Measurements from ENCODE around the gene POP5. TPM values are rescaled to one million over a fixed set of nuclear protein-coding genes. Genes with fewer than 3 reads are reported as not detected.

POP5 gene
- total and polyA plus RNA-seq, 2 of the 4 experiments (the other 2 are of a cell fraction) = 69.5 to 99.4 TPM

GRCh38 chr12:120581998-120582397 is 796 bp upstream of the POP5 start:
- in situ Hi-C loops (cut with MboI; ENCODE audit: low sequenced_read_pairs) = loop anchor here (5.0 kb wide), 2 partner anchors 130 to 390 kb away; partner anchors contain the start of gene UNC119B
- Histone ChIP-seq H3K27me3 (ENCODE audit: control insufficient read depth, insufficient read depth, low read length) (peaks cover 15% of the 10 kb centered on the region), H2BK5ac (ENCODE audit: low read depth, low read length, poor library complexity, severe bottlenecking) (no peak overlapping the region), H3K9ac (ENCODE audit: low read depth, low read length) (peak overlapping the region; percentile 84), H2BK20ac (ENCODE audit: low read depth, low read length) (no peak overlapping the region), H4K8ac (ENCODE audit: low read depth in 2 of 2, low read length in 2 of 2) (peak overlapping the region; percentile 81 to 97), H4K91ac (ENCODE audit: insufficient read depth, low read depth, low read length) (no peak overlapping the region), H3K23ac (ENCODE audit: low read depth, low read length) (peak overlapping the region; percentile 61; the same call in 1 of the 2 replicates), H3K56ac (ENCODE audit: extremely low read depth, insufficient read depth, low read length) (no peak overlapping the region), H2AFZ (replicated peaks; ENCODE audit: low read length, poor library complexity) (peak overlapping the region; percentile 100), H3K9me1 (ENCODE audit: insufficient read depth, low read length) (no peaks in the 10 kb centered on the region), H4K5ac (ENCODE audit: low read depth, low read length) (peak overlapping the region; percentile 88), H3K4me1 (ENCODE audit: control insufficient read depth, insufficient read depth, low read length) (no peaks in the 10 kb centered on the region), H4K20me1 (ENCODE audit: insufficient read depth, low read length) (peaks cover 8% of the 10 kb centered on the region; the same call in 1 of the 2 replicates), H3K27ac (ENCODE audit: insufficient read depth, low read length) (no peak overlapping the region), H3K4me3 (ENCODE audit: insufficient read depth, low read depth, low read length) (peak overlapping the region; percentile 67), H3K4ac (ENCODE audit: low read depth, low read length) (no peak overlapping the region), H3K36me3 (ENCODE audit: control insufficient read depth, insufficient read depth, low read length) (peaks cover 21% of the 10 kb centered on the region), H2BK120ac (ENCODE audit: low read depth, low read length) (no peak overlapping the region), H2AK9ac (replicated peaks; ENCODE audit: low read depth, low read length, poor library complexity) (no peak overlapping the region), H3K4me2 (ENCODE audit: low read depth, low read length) (peak overlapping the region; percentile 97), H3K9me3 (ENCODE audit: control insufficient read depth, insufficient read depth, low read length) (no peaks in the 10 kb centered on the region), H3K18ac (ENCODE audit: low read depth, low read length) (no peak overlapping the region), H3K14ac (replicated peaks; ENCODE audit: low read depth, low read length) (0 out of 2 replicates have a peak overlapping the region, but pooled peaks have one; percentile 80), H3K79me1 (ENCODE audit: low read depth in 1 of 2, low read length in 2 of 2) (peaks cover 8 to 26% of the 10 kb centered on the region in 2 experiments; a peak in 2 of 4 replicates), H2BK15ac (ENCODE audit: low read depth, low read length) (no peak overlapping the region), H2AK5ac (ENCODE audit: low read depth, low read length) (no peak overlapping the region)
- ChIA-PET POLR2A (ENCODE audit: unreplicated experiment) (no interaction called here), CTCF (interaction anchor here (0.6 to 1.9 kb wide), 4 partner anchors 225 to 1078 kb away, joined by 3 to 11 read pairs (median 6); no protein-coding TSS in a partner anchor)
- TF ChIP-seq ELK1 (IDR thresholded peaks at IDR 0.05; ENCODE audit: borderline replicate concordance, low read depth, low read length) = no peak
- no peak for TF ChIP-seq RFX5 (IDR thresholded peaks at IDR 0.05; ENCODE audit: low read depth, low read length)
- TF ChIP-seq RCOR1 (IDR thresholded peaks at IDR 0.05; ENCODE audit: insufficient replicate concordance, low read length) = no peak
- TF ChIP-seq USF2 (IDR thresholded peaks at IDR 0.05; ENCODE audit: low read depth, low read length) = no peak
- TF ChIP-seq MAFK (IDR thresholded peaks at IDR 0.05; ENCODE audit: low read depth, low read length) = no peak
- no peak for TF ChIP-seq NFE2L2 (IDR thresholded peaks at IDR 0.05; ENCODE audit: low read depth, low read length)
- TF ChIP-seq CEBPB (IDR thresholded peaks at IDR 0.05; ENCODE audit: low read depth, low read length) = no peak
- no peak for TF ChIP-seq BHLHE40 (IDR thresholded peaks at IDR 0.05; ENCODE audit: low read depth, low read length)
- peak; percentile 10 for DNase-seq
- dilution Hi-C loops (cut with HindIII; ENCODE audit: low sequenced_read_pairs, unreplicated experiment) = no loop called here
- no CpG with 5 or more reads among the region's 9 CpGs for WGBS, 2 experiments (ENCODE audit: extremely low coverage in 2 of 2, insufficient read length in 1 of 2)
- ATAC-seq (ENCODE audit: low read depth) = no peak
- intact Hi-C loops (cut with micrococcal nuclease) = loop anchor here (2.0 to 5.0 kb wide), 2 partner anchors 430 to 515 kb away; no protein-coding TSS in a partner anchor
- BruUV-seq (replicated peaks) = no TSS peak

Measured in IMR-90 (cell line).